Transverse colon (tissue), 4 donors: ENCODE results near the gene MIER2. TPM values are rescaled to one million over a fixed set of nuclear protein-coding genes. Genes with fewer than 3 reads are reported as not detected.

Experiments used
- DNase-seq: peaks from one replicate; pipeline ENCODE4 v3.0.0-alpha.2; 2019
- H3K27ac ChIP-seq, 4 donors: fragments of 200-600 bp; sonication (generic); 2 replicates each; pipeline ENCODE4 v1.5.1; 2016 to 2018; ENCODE audit warnings: inconsistent platforms in 4 of 4
- H3K27me3 ChIP-seq: fragments of 200-600 bp; sonication (generic); 2 replicates; pipeline ENCODE4 v1.5.1; 2017; ENCODE audit warnings: inconsistent platforms
- H3K36me3 ChIP-seq, 4 donors: fragments of 200-600 bp; sonication (generic); 2 replicates each; pipeline ENCODE4 v1.5.1; 2017 to 2019; ENCODE audit warnings: inconsistent platforms in 4 of 4
- H3K4me1 ChIP-seq, 4 donors: fragments of 200-600 bp; sonication (generic); 2 replicates each; pipeline ENCODE4 v1.5.1; 2017 to 2020; ENCODE audit warnings: inconsistent platforms in 4 of 4
- H3K4me3 ChIP-seq, 4 donors: fragments of 200-600 bp; sonication (generic); 1 replicate in 1 of 4; 2 replicates in 3 of 4; pipeline versions ENCODE4 v1.5.1 to v1.6.1; 2017 to 2019; ENCODE audit warnings: inconsistent platforms in 4 of 4
- H3K9me3 ChIP-seq, 2 donors: fragments of 200-600 bp; sonication (generic); 2 replicates each; pipeline ENCODE4 v1.5.1; 2017 to 2019; ENCODE audit warnings: inconsistent platforms in 2 of 2
- EP300 ChIP-seq: sonication (generic); formaldehyde crosslinking; IDR thresholded peaks from one replicate; pipeline ENCODE4 v1.6.1; 2017; ENCODE audit warnings: antibody characterized with exemption, low read depth
- POLR2A ChIP-seq: fragments of 450-650 bp; IDR thresholded peaks from one replicate; pipeline ENCODE4 v1.6.1; 2016; ENCODE audit warnings: antibody characterized with exemption, mild to moderate bottlenecking, moderate library complexity
- POLR2AphosphoS5 ChIP-seq, 3 donors: sonication (generic); formaldehyde crosslinking; IDR thresholded peaks; one replicate each; pipeline ENCODE4 v1.6.1; 2016; ENCODE audit warnings: antibody characterized with exemption in 3 of 3
- WGBS, 2 donors: methylation state at CpG; one replicate each; pipeline ENCODE4 v1.1.5; 2018; ENCODE audit warnings: low coverage in 1 of 2; 5-methylcytosine and 5-hydroxymethylcytosine counted together
- in situ Hi-C, 4 donors: fragments of 200-750 bp; cut with MboI; loops; one replicate each; pipeline versions ENCODE4 v1.15.0 to v1.15.1; 2017; ENCODE audit warnings: low sequenced_read_pairs in 3 of 4, low pct_ligation_motif_present in 1 of 4, low pct_unique_long_range_greater_than_20kb in 1 of 4
- intact Hi-C: fragments of 100-400 bp; cut with DNase I; formaldehyde crosslinking; loops from one replicate; pipeline ENCODE4 v1.15.1; 2023; ENCODE audit warnings: low total_unique reads
- total RNA-seq, 4 donors: library from RNA; depleted of rRNA; stranded (reverse); fragments of >200 nt; gene quantifications; one replicate each; pipeline ENCODE4 v1.1.0, GENCODE V29; 2016
- TF ChIP-seq, protein P1 (sequence below), 5 experiments: fragments of 200-600 bp in 3 of 5; fragments of 450-650 bp in 2 of 5; sonication (generic) in 3 of 5; IDR thresholded peaks; 1 replicate in 2 of 5; 2 replicates in 3 of 5; pipeline ENCODE4 v1.5.1; 2016 to 2017; ENCODE audit warnings: antibody characterized with exemption in 5 of 5, inconsistent platforms in 3 of 5, mild to moderate bottlenecking in 2 of 5, moderate library complexity in 1 of 5

MIER2 gene
- total RNA-seq, 4 donors from 2014 or later, result 8.2 to 41.1 (median 16.7) TPM

DNA sequence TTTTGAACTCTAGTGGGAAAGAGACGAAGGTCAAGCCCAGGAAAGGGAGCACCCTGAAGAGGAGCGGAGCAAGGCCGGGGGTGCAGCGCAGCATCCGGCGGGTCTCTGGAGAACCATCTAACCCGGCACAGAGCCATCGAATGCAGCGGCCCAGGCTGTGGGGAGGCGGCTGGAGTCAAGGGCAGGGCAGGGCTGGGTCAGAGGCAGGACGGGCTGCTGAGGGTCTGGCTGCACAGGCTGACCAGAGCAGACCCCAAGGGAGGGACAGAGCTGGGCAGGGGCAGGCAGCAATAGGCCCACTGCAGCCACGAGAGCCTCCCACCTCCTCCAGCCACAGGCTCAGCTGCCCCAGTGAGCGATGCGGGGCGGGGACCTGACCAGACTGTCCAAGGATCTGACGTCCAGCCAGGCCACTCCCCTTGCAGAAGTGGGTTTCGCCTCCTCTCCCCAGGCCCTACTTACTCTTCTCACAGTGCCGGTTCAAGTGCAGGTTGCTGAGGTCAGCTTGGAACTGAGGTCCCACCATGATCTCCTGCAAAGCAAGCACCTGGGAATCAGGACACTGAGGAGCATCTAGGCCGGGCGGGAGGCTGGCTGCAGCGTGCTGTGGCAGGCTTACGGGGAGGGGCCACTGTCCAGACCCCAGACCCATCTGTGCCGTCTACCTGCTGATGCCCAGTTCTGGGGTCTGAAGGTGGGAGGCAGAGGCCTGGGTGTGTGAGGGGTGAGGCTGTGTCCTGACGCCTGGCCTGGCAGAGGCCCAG, 19.2 kb downstream of the MIER2 start:
- H3K4me3 ChIP-seq, result no peak overlapping the region
- intact Hi-C loops (no loop called here), in situ Hi-C loops (no loop called here)
- H3K36me3 ChIP-seq, result peaks cover 0 to 52% (median 21%) of the 10 kb centered on the region in 4 donors
- H3K4me1 ChIP-seq, result no peaks in the 10 kb centered on the region
- peaks cover 0 to 10% of the 10 kb centered on the region in 2 donors for H3K9me3 ChIP-seq
- H3K27ac ChIP-seq, result no peak overlapping the region
- H3K27me3 ChIP-seq, result no peaks in the 10 kb centered on the region
- no peak for DNase-seq
- 80 to 91% methylated on average over 1 to 24 of the region's 24 CpGs for WGBS, 2 donors
- TF ChIP-seq EP300, result no peak
- no peak for TF ChIP-seq POLR2AphosphoS5 (IDR thresholded peaks at IDR 0.05)
- TF ChIP-seq, protein P1, sequence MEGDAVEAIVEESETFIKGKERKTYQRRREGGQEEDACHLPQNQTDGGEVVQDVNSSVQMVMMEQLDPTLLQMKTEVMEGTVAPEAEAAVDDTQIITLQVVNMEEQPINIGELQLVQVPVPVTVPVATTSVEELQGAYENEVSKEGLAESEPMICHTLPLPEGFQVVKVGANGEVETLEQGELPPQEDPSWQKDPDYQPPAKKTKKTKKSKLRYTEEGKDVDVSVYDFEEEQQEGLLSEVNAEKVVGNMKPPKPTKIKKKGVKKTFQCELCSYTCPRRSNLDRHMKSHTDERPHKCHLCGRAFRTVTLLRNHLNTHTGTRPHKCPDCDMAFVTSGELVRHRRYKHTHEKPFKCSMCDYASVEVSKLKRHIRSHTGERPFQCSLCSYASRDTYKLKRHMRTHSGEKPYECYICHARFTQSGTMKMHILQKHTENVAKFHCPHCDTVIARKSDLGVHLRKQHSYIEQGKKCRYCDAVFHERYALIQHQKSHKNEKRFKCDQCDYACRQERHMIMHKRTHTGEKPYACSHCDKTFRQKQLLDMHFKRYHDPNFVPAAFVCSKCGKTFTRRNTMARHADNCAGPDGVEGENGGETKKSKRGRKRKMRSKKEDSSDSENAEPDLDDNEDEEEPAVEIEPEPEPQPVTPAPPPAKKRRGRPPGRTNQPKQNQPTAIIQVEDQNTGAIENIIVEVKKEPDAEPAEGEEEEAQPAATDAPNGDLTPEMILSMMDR (IDR thresholded peaks at IDR 0.05), result no peak
- TF ChIP-seq POLR2A, result no peak

DNA sequence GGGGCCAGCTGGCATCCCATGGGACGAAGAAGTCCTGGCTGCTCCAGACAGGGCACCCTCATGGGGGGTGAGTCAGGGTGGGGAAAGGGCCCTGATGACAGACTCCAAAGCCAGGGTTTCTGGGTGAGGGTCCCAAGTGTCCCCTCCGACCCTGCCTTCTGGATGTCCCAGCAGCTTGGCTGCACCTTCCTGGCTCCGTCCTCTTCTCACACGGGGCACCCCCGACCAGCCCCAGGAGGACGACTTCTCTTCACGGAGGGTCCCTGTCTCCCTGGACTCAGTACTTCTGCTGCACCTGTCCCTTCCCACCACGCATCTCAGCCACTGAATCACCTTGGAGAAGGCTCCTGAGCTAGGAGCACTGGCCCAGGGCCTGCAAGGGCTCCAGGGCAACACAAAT, 19.9 kb downstream of the MIER2 start:
- Histone ChIP-seq H3K36me3 (peaks cover 0 to 51% (median 17%) of the 10 kb centered on the region in 4 donors), H3K4me3 (no peak overlapping the region), H3K27ac (no peak overlapping the region), H3K27me3 (no peaks in the 10 kb centered on the region), H3K9me3 (peaks cover 0 to 10% of the 10 kb centered on the region in 2 donors), H3K4me1 (no peaks in the 10 kb centered on the region)
- intact Hi-C loops (no loop called here), in situ Hi-C loops (no loop called here)
- TF ChIP-seq POLR2A, result no peak
- no peak for TF ChIP-seq POLR2AphosphoS5 (IDR thresholded peaks at IDR 0.05)
- no peak for TF ChIP-seq EP300
- TF ChIP-seq, protein P1 (IDR thresholded peaks at IDR 0.05), result no peak
- WGBS, 2 donors, result 96 to 100% methylated on average over 3 to 8 of the region's 8 CpGs
- no peak for DNase-seq

GRCh38 chr19:322616-323015, 22.0 kb downstream of the MIER2 start:
- intact Hi-C loops, result no loop called here
- no peak overlapping the region for H3K4me3 ChIP-seq
- TF ChIP-seq EP300 (no peak), POLR2A (no peak), POLR2AphosphoS5 (IDR thresholded peaks at IDR 0.05) (no peak)
- TF ChIP-seq, protein P1 (IDR thresholded peaks at IDR 0.05), result no peak
- DNase-seq, result no peak
- H3K27ac ChIP-seq, result no peak overlapping the region
- WGBS, 2 donors, result 95 to 100% methylated on average over 1 to 13 of the region's 13 CpGs
- no peaks in the 10 kb centered on the region for H3K4me1 ChIP-seq
- H3K9me3 ChIP-seq, result no peaks in the 10 kb centered on the region
- no peaks in the 10 kb centered on the region for H3K27me3 ChIP-seq
- in situ Hi-C loops, result no loop called here
- H3K36me3 ChIP-seq, result peaks cover 0 to 32% (median 8%) of the 10 kb centered on the region in 4 donors

GRCh38 chr19:318509-318774, 26.2 kb downstream of the MIER2 start:
- peaks cover 0 to 22% (median 10%) of the 10 kb centered on the region in 4 donors for H3K36me3 ChIP-seq
- intact Hi-C loops (no loop called here), in situ Hi-C loops (no loop called here)
- H3K4me1 ChIP-seq, result no peaks in the 10 kb centered on the region
- no peak overlapping the region for H3K27ac ChIP-seq
- no peak for DNase-seq
- no peaks in the 10 kb centered on the region for H3K27me3 ChIP-seq
- H3K9me3 ChIP-seq, result no peaks in the 10 kb centered on the region
- TF ChIP-seq, protein P1 (IDR thresholded peaks at IDR 0.05), result no peak
- no peak for TF ChIP-seq POLR2AphosphoS5 (IDR thresholded peaks at IDR 0.05)
- no peak for TF ChIP-seq POLR2A
- TF ChIP-seq EP300, result no peak
- H3K4me3 ChIP-seq, result no peak overlapping the region
- 95 to 96% methylated on average over 5 of the region's 5 CpGs for WGBS, 2 donors
